ENCODE results near the gene IMPG1.

The IMPG1 gene

GRCh38 chr6:75936682-75937081 lies 135.8 kb downstream of the IMPG1 start:
- H3K9ac ChIP-seq (ENCODE audit: low read length): no peak overlapping the region
- no peak for TF ChIP-seq EZH2 (IDR thresholded peaks at IDR 0.05; ENCODE audit: borderline replicate concordance, low read length)
- no peak for TF ChIP-seq CTCF (IDR thresholded peaks at IDR 0.05; ENCODE audit: low read length)
- H2AFZ ChIP-seq (ENCODE audit: low read length): no peak overlapping the region
- H3K79me2 ChIP-seq (ENCODE audit: insufficient read depth, low read length): no peaks in the 10 kb centered on the region
- no peaks in the 10 kb centered on the region for H4K20me1 ChIP-seq (ENCODE audit: insufficient read depth, low read length)
- no peaks in the 10 kb centered on the region for H3K9me3 ChIP-seq (ENCODE audit: low read length)
- no peaks in the 10 kb centered on the region for H3K36me3 ChIP-seq (ENCODE audit: insufficient read depth, low read length)
- H3F3A ChIP-seq (ENCODE audit: insufficient read depth, low read length): no peaks in the 10 kb centered on the region
- no peak overlapping the region for H3K4me3 ChIP-seq (ENCODE audit: low read depth, low read length, poor library complexity, severe bottlenecking)
- H3K4me2 ChIP-seq (ENCODE audit: low read length): no peak overlapping the region
- H3K27ac ChIP-seq (ENCODE audit: low read depth, low read length, poor library complexity, severe bottlenecking): no peak overlapping the region
- H3K9me2 ChIP-seq (ENCODE audit: low read depth, low read length): no peaks in the 10 kb centered on the region
- no peaks in the 10 kb centered on the region for H3K27me3 ChIP-seq (ENCODE audit: insufficient read depth, low read length)
- no peaks in the 10 kb centered on the region for H3K4me1 ChIP-seq (ENCODE audit: insufficient read depth, low read length, severe bottlenecking)

- Histone ChIP-seq H3K4me3 (ENCODE audit: low read depth, low read length, poor library complexity, severe bottlenecking) (no peak overlapping the region), H3K4me1 (ENCODE audit: insufficient read depth, low read length, severe bottlenecking) (no peaks in the 10 kb centered on the region), H3K9me2 (ENCODE audit: low read depth, low read length) (no peaks in the 10 kb centered on the region), H3K79me2 (ENCODE audit: insufficient read depth, low read length) (no peaks in the 10 kb centered on the region), H3K36me3 (ENCODE audit: insufficient read depth, low read length) (no peaks in the 10 kb centered on the region), H3K4me2 (ENCODE audit: low read length) (no peak overlapping the region), H3K9ac (ENCODE audit: low read length) (no peak overlapping the region), H3K9me3 (ENCODE audit: low read length) (no peaks in the 10 kb centered on the region), H2AFZ (ENCODE audit: low read length) (no peak overlapping the region), H4K20me1 (ENCODE audit: insufficient read depth, low read length) (no peaks in the 10 kb centered on the region), H3F3A (ENCODE audit: insufficient read depth, low read length) (no peaks in the 10 kb centered on the region), H3K27me3 (ENCODE audit: insufficient read depth, low read length) (no peaks in the 10 kb centered on the region; the same call in 1 of the 2 replicates), H3K27ac (ENCODE audit: low read depth, low read length, poor library complexity, severe bottlenecking) (no peak overlapping the region)
- no peak for TF ChIP-seq EZH2 (IDR thresholded peaks at IDR 0.05; ENCODE audit: borderline replicate concordance, low read length)
- no peak for TF ChIP-seq CTCF (IDR thresholded peaks at IDR 0.05; ENCODE audit: low read length)
These were observed 137.0 kb downstream of the IMPG1 start for GRCh38 chr6:75935473-75935793.

GRCh38 chr6:75934643-75935472 lies 137.6 kb downstream of the IMPG1 start:
- Histone ChIP-seq H2AFZ (ENCODE audit: low read length) (no peak overlapping the region), H3K9ac (ENCODE audit: low read length) (no peak overlapping the region), H3K4me3 (ENCODE audit: low read depth, low read length, poor library complexity, severe bottlenecking) (no peak overlapping the region)

More at GRCh38 chr6:75934643-75935472, 137.6 kb downstream of the IMPG1 start:
- Histone ChIP-seq H3K4me2 (ENCODE audit: low read length) (no peak overlapping the region), H3K36me3 (ENCODE audit: insufficient read depth, low read length) (no peaks in the 10 kb centered on the region), H3K9me3 (ENCODE audit: low read length) (no peaks in the 10 kb centered on the region), H3K27ac (ENCODE audit: low read depth, low read length, poor library complexity, severe bottlenecking) (no peak overlapping the region), H4K20me1 (ENCODE audit: insufficient read depth, low read length) (no peaks in the 10 kb centered on the region), H3K9me2 (ENCODE audit: low read depth, low read length) (no peaks in the 10 kb centered on the region), H3K79me2 (ENCODE audit: insufficient read depth, low read length) (no peaks in the 10 kb centered on the region), H3F3A (ENCODE audit: insufficient read depth, low read length) (no peaks in the 10 kb centered on the region), H3K4me1 (ENCODE audit: insufficient read depth, low read length, severe bottlenecking) (no peaks in the 10 kb centered on the region), H3K27me3 (ENCODE audit: insufficient read depth, low read length) (no peaks in the 10 kb centered on the region; the same call in 1 of the 2 replicates)
- no peak for TF ChIP-seq EZH2 (IDR thresholded peaks at IDR 0.05; ENCODE audit: borderline replicate concordance, low read length)
- TF ChIP-seq CTCF (IDR thresholded peaks at IDR 0.05; ENCODE audit: low read length): peak; percentile 81

All from OCI-LY1 (cell line).